ENCODE data around the gene PLEKHA4.
"Not testable (repeated sequence)": the region's sequence is repeated elsewhere in the genome, so short reads cannot be mapped to it uniquely, and the experiment has no call there.

PLEKHA4 gene, protein sequence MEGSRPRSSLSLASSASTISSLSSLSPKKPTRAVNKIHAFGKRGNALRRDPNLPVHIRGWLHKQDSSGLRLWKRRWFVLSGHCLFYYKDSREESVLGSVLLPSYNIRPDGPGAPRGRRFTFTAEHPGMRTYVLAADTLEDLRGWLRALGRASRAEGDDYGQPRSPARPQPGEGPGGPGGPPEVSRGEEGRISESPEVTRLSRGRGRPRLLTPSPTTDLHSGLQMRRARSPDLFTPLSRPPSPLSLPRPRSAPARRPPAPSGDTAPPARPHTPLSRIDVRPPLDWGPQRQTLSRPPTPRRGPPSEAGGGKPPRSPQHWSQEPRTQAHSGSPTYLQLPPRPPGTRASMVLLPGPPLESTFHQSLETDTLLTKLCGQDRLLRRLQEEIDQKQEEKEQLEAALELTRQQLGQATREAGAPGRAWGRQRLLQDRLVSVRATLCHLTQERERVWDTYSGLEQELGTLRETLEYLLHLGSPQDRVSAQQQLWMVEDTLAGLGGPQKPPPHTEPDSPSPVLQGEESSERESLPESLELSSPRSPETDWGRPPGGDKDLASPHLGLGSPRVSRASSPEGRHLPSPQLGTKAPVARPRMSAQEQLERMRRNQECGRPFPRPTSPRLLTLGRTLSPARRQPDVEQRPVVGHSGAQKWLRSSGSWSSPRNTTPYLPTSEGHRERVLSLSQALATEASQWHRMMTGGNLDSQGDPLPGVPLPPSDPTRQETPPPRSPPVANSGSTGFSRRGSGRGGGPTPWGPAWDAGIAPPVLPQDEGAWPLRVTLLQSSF

DNA sequence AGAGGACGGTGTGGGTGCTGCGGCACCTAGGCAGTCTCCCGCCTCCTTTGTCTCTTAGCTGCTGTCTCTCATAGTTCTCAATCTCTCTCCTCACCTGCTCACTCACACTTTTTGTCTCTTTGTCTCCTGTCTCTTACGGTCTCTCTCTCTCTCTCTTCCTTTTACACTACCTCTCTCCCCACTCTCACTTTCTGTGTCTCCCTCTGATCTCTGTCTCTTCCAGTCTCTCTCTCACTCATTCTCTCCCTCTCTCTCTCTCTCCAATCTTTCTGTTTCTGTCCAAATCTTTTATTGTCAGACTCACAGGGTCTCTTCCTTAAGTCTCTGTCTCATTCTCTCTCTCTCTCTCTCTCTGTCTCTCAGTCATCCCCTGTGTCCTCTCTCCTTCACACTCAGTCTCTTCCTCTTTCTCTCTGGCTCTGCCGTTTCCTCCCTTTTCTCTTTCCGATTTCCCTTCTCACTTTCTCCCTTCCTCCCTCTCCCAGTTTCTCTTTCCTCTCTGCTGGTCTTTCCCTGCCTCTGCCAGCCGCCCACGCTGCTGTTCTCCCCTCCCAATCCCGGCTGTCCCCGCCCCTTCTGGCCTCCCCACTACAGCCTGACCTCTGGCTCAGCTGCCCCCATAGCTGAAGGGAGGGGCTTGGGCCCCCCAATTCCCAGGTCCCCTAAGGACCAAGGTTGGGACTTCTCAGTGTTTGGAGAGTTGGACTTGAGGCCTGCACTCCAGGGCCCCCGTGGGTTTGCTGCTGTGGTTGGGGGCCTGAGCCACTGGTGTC is at the start of gene PLEKHA4:
Gene PLEKHA4 (minus strand): TSS at position 504 of the 773 bp plus-strand sequence. CDS start 997 bp downstream, outside the sequence.
- Mint-ChIP-seq H3K27ac (no peak within 1 kb of the TSS), H3K4me3 (no peak within 1 kb of the TSS)
- no peak for DNase-seq (ENCODE audit: low spot score)

DNA sequence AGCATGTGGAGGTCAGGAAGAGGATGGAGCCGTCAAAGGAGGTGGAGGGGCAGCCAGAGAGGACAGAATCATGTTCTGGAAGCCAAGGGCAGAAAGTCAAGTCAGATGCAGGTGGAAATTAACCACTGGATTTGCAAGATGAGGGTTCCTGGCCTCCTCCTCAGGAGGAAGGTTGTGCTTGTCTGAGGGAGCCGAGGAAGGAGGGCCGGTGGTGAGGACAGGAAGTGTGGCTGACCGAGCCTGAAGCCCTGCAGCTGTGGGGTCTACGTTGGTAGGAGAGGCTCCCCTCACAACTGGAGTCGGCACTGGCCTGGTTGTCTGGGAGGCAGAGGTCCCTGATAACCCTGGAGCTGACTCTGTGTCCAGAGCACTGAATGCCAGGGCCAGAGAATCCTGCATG is 49.7 kb upstream of the PLEKHA4 start:
- Mint-ChIP-seq H3K27ac (no peak overlapping the region), H3K4me3 (no peak overlapping the region), H3K27me3 (ENCODE audit: low read depth) (no peaks in the 10 kb centered on the region), H3K4me1 (ENCODE audit: low read depth) (peaks cover 1% of the 10 kb centered on the region), H3K36me3 (ENCODE audit: low read depth) (peaks cover 41% of the 10 kb centered on the region), H3K9me3 (no peaks in the 10 kb centered on the region)
- DNase-seq (ENCODE audit: low spot score) = no peak

More for the DNA sequence above, at the start of gene PLEKHA4:
- no peaks in the 10 kb centered on the region for H3K9me3 Mint-ChIP-seq
- peaks cover 8% of the 10 kb centered on the region for H3K36me3 Mint-ChIP-seq (ENCODE audit: low read depth)
- peaks cover 5% of the 10 kb centered on the region for H3K27me3 Mint-ChIP-seq (ENCODE audit: low read depth)
- peaks cover 14% of the 10 kb centered on the region for H3K4me1 Mint-ChIP-seq (ENCODE audit: low read depth)

DNA sequence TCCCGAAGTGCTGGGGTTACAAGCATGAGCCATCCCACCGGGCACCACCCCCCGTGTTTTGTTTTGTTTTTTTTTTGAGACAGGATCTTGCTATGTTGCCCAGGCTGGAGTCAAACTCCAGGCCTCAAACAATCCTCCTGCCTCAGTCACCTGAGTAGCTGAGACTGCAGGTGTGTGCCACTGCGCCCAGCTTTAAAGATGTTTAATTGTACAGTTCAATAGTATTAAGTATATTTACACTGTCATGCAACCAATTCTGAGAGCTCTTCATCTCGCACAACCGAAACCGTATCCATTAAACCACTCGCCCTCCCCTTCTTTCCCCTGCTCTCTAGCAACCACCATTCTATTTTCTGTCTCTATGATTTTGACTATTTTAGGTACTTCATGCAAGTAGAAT is 47.3 kb upstream of the PLEKHA4 start:
- Mint-ChIP-seq H3K4me1 (ENCODE audit: low read depth) (peaks cover 1% of the 10 kb centered on the region), H3K27ac (no peak overlapping the region)

GRCh38 chr19:48914181-48914580 is 45.8 kb upstream of the PLEKHA4 start:
- peaks cover 57% of the 10 kb centered on the region for H3K36me3 Mint-ChIP-seq (ENCODE audit: low read depth)
- peaks cover 1% of the 10 kb centered on the region for H3K4me1 Mint-ChIP-seq (ENCODE audit: low read depth)
- H3K27ac Mint-ChIP-seq = no peak overlapping the region
- H3K27me3 Mint-ChIP-seq (ENCODE audit: low read depth) = no peaks in the 10 kb centered on the region
- no peak overlapping the region for H3K4me3 Mint-ChIP-seq
- DNase-seq (ENCODE audit: low spot score) = no peak
- H3K9me3 Mint-ChIP-seq = no peaks in the 10 kb centered on the region

More for the DNA sequence above, 47.3 kb upstream of the PLEKHA4 start:
- H3K9me3 Mint-ChIP-seq = no peaks in the 10 kb centered on the region
- DNase-seq (ENCODE audit: low spot score) = no peak
- H3K27me3 Mint-ChIP-seq (ENCODE audit: low read depth) = no peaks in the 10 kb centered on the region
- H3K36me3 Mint-ChIP-seq (ENCODE audit: low read depth) = peaks cover 49% of the 10 kb centered on the region
- no peak overlapping the region for H3K4me3 Mint-ChIP-seq

GRCh38 chr19:48913114-48913889 is 44.9 kb upstream of the PLEKHA4 start:
- peaks cover 51% of the 10 kb centered on the region for H3K36me3 Mint-ChIP-seq (ENCODE audit: low read depth)
- H3K4me3 Mint-ChIP-seq = no peak overlapping the region
- no peak overlapping the region for H3K27ac Mint-ChIP-seq

DNA sequence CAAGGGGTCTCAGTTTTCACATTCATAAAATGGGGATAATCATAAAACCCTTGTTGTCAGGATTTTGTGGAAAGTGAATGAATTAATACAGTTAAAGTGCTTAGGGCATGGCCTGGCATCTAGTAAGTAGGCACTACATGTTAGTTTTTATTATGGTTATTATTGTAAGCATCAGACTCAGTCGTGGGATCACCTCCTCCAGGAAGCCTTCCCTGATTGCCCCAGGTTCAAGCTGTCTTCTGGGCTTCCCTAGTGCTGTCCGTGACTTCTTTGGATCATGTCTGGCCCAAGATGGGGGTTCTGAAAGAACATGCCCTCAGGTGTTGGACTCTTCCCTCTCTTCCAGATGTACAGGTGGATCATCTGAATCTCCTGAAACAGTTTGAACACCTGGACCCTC is 42.4 kb upstream of the PLEKHA4 start:
- H3K36me3 Mint-ChIP-seq (ENCODE audit: low read depth) = peaks cover 55% of the 10 kb centered on the region
- H3K4me3 Mint-ChIP-seq = no peak overlapping the region
- no peaks in the 10 kb centered on the region for H3K4me1 Mint-ChIP-seq (ENCODE audit: low read depth)
- no peak overlapping the region for H3K27ac Mint-ChIP-seq
- DNase-seq (ENCODE audit: low spot score) = no peak
- no peaks in the 10 kb centered on the region for H3K9me3 Mint-ChIP-seq
- H3K27me3 Mint-ChIP-seq (ENCODE audit: low read depth) = no peaks in the 10 kb centered on the region

More at GRCh38 chr19:48913114-48913889, 44.9 kb upstream of the PLEKHA4 start:
- no peaks in the 10 kb centered on the region for H3K4me1 Mint-ChIP-seq (ENCODE audit: low read depth)
- no peak for DNase-seq (ENCODE audit: low spot score)
- H3K27me3 Mint-ChIP-seq (ENCODE audit: low read depth) = no peaks in the 10 kb centered on the region
- no peaks in the 10 kb centered on the region for H3K9me3 Mint-ChIP-seq

- not testable (repeated sequence) for H3K4me3 Mint-ChIP-seq; H3K27me3 Mint-ChIP-seq (ENCODE audit: low read depth); DNase-seq (ENCODE audit: low spot score); H3K9me3 Mint-ChIP-seq; H3K4me1 Mint-ChIP-seq (ENCODE audit: low read depth); H3K27ac Mint-ChIP-seq
- peaks cover 62% of the 10 kb centered on the region for H3K36me3 Mint-ChIP-seq (ENCODE audit: low read depth)
Measured at GRCh38 chr19:48909424-48910077, 41.1 kb upstream of the PLEKHA4 start.

DNA sequence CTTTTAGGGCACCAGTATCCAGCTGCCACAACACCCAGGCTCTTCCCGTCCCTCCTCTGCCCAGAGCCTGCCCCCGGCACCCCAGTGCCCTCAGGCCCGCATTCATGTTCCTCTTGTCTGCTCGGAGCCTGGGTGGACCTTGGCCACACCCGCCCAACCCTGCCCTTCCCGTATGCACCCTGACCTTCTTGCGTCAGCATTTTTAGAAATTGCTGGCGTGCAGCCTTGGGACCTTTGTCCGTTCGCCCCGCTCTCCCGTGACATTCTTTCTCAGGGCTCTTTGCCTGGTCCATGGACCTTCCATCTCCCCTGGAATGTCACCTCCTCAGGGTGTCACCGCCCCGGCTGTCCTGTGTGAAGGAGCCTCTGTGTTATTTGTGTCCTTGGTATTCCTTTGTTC is 39.3 kb upstream of the PLEKHA4 start:
- peaks cover 58% of the 10 kb centered on the region for H3K36me3 Mint-ChIP-seq (ENCODE audit: low read depth)
- peaks cover under 1% of the 10 kb centered on the region for H3K4me1 Mint-ChIP-seq (ENCODE audit: low read depth)
- H3K27me3 Mint-ChIP-seq (ENCODE audit: low read depth) = no peaks in the 10 kb centered on the region
- H3K9me3 Mint-ChIP-seq = no peaks in the 10 kb centered on the region
- no peak for DNase-seq (ENCODE audit: low spot score)
- no peak overlapping the region for H3K4me3 Mint-ChIP-seq
- no peak overlapping the region for H3K27ac Mint-ChIP-seq

DNA sequence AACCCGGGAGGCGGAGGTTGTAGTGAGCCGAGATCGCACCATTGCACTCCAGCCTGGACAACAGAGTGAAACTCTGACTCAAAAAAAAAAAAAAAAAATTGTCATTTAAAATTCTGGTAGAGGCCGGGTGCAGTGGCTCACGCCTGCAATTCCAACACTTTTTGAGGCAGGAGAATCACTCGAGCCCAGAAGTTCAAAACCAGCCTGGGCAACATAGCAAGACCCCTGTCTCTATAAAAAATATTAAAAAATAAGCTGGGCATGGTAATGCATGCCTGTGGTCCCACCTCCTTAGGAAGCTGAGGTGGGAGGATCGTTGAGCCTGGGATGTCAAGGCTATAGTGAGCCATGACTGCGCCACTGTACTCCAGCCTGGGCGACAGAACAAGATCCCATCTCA is 37.9 kb upstream of the PLEKHA4 start:
- no peak overlapping the region for H3K27ac Mint-ChIP-seq

DNA sequence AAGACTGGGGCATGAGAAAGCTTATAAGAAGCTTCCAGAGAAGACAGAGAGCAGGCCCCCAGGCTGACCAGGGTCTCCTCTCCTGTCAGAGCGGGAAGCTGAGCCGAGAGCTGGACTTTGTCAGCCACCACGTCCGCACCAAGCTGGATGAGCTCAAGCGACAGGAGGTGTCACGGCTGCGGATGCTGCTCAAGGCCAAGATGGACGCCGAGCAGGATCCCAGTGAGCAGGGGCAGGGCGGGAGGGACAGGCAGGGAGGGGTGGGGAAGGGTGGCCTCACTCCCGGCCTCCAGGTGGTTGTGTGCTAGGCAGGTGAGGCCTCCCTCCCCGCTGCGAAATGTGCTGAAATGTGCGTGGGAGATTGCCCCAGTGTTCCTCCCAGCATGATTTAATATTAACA is 37.2 kb upstream of the PLEKHA4 start:
- Mint-ChIP-seq H3K27ac (no peak overlapping the region), H3K36me3 (ENCODE audit: low read depth) (peaks cover 58% of the 10 kb centered on the region)

More for the DNA sequence above, 37.9 kb upstream of the PLEKHA4 start:
- H3K36me3 Mint-ChIP-seq (ENCODE audit: low read depth) = peaks cover 58% of the 10 kb centered on the region
- H3K27me3 Mint-ChIP-seq (ENCODE audit: low read depth) = no peaks in the 10 kb centered on the region
- no peak for DNase-seq (ENCODE audit: low spot score)
- H3K4me3 Mint-ChIP-seq = no peak overlapping the region
- H3K4me1 Mint-ChIP-seq (ENCODE audit: low read depth) = peaks cover 8% of the 10 kb centered on the region
- no peaks in the 10 kb centered on the region for H3K9me3 Mint-ChIP-seq

GRCh38 chr19:48903788-48904187 is 35.4 kb upstream of the PLEKHA4 start:
- H3K27ac Mint-ChIP-seq; DNase-seq (ENCODE audit: low spot score); H3K9me3 Mint-ChIP-seq; H3K4me3 Mint-ChIP-seq; H3K27me3 Mint-ChIP-seq (ENCODE audit: low read depth): not testable (repeated sequence)
- Mint-ChIP-seq H3K4me1 (ENCODE audit: low read depth) (peaks cover 18% of the 10 kb centered on the region), H3K36me3 (ENCODE audit: low read depth) (peaks cover 54% of the 10 kb centered on the region)

More for the DNA sequence above, 37.2 kb upstream of the PLEKHA4 start:
- no peaks in the 10 kb centered on the region for H3K9me3 Mint-ChIP-seq
- H3K4me3 Mint-ChIP-seq = no peak overlapping the region
- H3K27me3 Mint-ChIP-seq (ENCODE audit: low read depth) = no peaks in the 10 kb centered on the region
- H3K4me1 Mint-ChIP-seq (ENCODE audit: low read depth) = peaks cover 13% of the 10 kb centered on the region
- no peak for DNase-seq (ENCODE audit: low spot score)

DNA sequence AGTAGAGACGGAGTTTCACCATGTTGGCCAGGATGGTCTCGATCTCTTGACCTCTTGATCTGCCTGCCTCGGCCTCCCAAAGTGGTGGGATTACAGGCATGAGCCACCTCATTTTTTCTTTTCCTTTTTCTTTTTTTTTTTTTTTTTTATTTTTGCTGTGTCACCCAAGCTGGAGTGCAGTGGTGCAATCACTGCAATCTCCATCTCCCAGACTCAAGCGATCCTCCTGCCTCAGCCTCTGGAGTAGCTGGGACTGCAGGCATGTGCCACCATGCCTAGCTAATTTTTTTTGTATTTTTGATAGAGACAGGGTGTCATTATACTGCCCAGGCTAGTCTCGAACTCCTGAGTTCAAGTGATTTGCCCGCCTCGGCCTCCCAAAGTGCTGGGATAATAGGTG is 33.9 kb upstream of the PLEKHA4 start:
- Mint-ChIP-seq H3K36me3 (ENCODE audit: low read depth) (peaks cover 47% of the 10 kb centered on the region), H3K4me1 (ENCODE audit: low read depth) (peaks cover 18% of the 10 kb centered on the region), H3K4me3 (peak overlapping the region; percentile 40)
- DNase-seq (ENCODE audit: low spot score); H3K9me3 Mint-ChIP-seq; H3K27ac Mint-ChIP-seq; H3K27me3 Mint-ChIP-seq (ENCODE audit: low read depth): not testable (repeated sequence)
